C1 segment of cervical spinal cord (tissue), 14 donors: Measurements from ENCODE around the gene C6orf58.

Source experiments
- DNase-seq, 14 donors: peaks; one replicate each; lab custom pipeline; 2025; lab: John Stamatoyannopoulos, UW

Gene C6orf58

GRCh38 chr6:127576874-127577273, at the start of gene C6orf58:
C6orf58 (plus strand) TSS chr6:127577174; CDS start chr6:127577186, 12 bp downstream.
- DNase-seq = no peak

GRCh38 chr6:127533011-127533410, 44.0 kb upstream of the C6orf58 start:
- DNase-seq = no peak

- no peak for DNase-seq
Measured at GRCh38 chr6:127533736-127534135, 43.2 kb upstream of the C6orf58 start.

- DNase-seq = no peak
Measured at GRCh38 chr6:127538750-127539264, 38.2 kb upstream of the C6orf58 start.

GRCh38 chr6:127539272-127539671, 37.7 kb upstream of the C6orf58 start:
- no peak for DNase-seq

- no peak for DNase-seq
Measured at GRCh38 chr6:127547215-127547614, 29.8 kb upstream of the C6orf58 start.

- no peak for DNase-seq
Measured at GRCh38 chr6:127547904-127548649, 28.9 kb upstream of the C6orf58 start.

GRCh38 chr6:127550403-127550802, 26.6 kb upstream of the C6orf58 start:
- DNase-seq = no peak

- no peak for DNase-seq
Measured at GRCh38 chr6:127554435-127555006, 22.5 kb upstream of the C6orf58 start.

GRCh38 chr6:127561660-127562059, 15.3 kb upstream of the C6orf58 start:
- no peak for DNase-seq

- no peak for DNase-seq
Measured at GRCh38 chr6:127564761-127565160, 12.2 kb upstream of the C6orf58 start.

GRCh38 chr6:127566119-127566518, 10.9 kb upstream of the C6orf58 start:
- no peak for DNase-seq

GRCh38 chr6:127566651-127567050, 10.3 kb upstream of the C6orf58 start:
- DNase-seq = no peak

- no peak for DNase-seq
Measured at GRCh38 chr6:127567476-127567875, 9.5 kb upstream of the C6orf58 start.

GRCh38 chr6:127570739-127571389, 6.1 kb upstream of the C6orf58 start:
- DNase-seq = no peak

- no peak for DNase-seq
Measured at GRCh38 chr6:127578900-127579299, 1.9 kb downstream of the C6orf58 start.

GRCh38 chr6:127581576-127581975, 4.6 kb downstream of the C6orf58 start:
- no peak for DNase-seq

GRCh38 chr6:127582777-127583462, 5.9 kb downstream of the C6orf58 start:
- no peak for DNase-seq

GRCh38 chr6:127585123-127585522, 8.1 kb downstream of the C6orf58 start:
- DNase-seq = no peak

GRCh38 chr6:127586372-127586771, 9.4 kb downstream of the C6orf58 start:
- DNase-seq = no peak

GRCh38 chr6:127587875-127588274, 10.9 kb downstream of the C6orf58 start:
- DNase-seq = no peak

GRCh38 chr6:127589135-127589534, 12.2 kb downstream of the C6orf58 start:
- no peak for DNase-seq
